HG03460 (cell line): Measurements from ENCODE around the gene CTNNBL1.
"Not testable (repeated sequence)": the region's sequence is repeated elsewhere in the genome, so short reads cannot be mapped to it uniquely, and the experiment has no call there.

Experiments
- ATAC-seq: cut with Tn5 transposase; IDR thresholded peaks from one replicate; pipeline ENCODE4 v1.9.1; 2021; ENCODE audit not compliant: unreplicated experiment

Gene CTNNBL1

DNA sequence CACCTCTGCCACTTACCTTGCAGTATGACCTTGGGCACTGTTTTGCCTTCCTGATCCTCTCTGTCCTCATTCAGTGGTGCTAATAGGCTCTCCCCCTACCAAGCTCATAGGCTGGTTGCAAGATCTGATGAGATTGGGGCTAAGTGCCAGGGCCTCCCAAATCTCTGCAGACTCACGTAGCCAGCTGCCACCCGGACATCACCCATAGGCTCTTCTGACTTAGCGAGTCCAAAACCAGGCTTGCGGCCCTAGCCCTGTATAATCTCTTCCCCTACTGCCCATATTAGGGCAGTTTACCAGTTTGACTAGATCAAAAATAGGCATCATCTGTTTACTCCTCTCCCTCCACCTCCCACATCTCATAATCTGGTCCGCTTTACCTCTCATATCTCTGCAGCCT, 154.9 kb downstream of the CTNNBL1 start:
- no peak for ATAC-seq

DNA sequence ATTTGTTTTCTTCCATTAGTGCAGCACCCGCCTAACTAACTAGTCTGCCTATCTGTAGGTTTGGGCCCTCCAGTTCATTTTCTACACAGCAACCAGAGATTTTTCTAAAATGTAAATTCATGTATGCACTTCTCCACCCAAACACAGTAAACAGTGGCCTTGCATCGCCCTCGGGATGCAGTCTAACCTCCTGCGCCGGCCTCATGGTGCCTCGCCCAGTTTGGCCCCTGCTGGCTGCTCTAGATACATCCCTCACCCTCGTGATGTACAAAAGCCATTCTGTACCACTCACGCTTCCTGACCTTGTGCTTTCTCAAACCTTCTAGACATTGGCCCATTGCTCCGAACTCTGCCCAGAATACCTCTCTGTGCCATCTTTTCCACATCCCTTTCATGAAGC, 155.3 kb downstream of the CTNNBL1 start:
- no peak for ATAC-seq

DNA sequence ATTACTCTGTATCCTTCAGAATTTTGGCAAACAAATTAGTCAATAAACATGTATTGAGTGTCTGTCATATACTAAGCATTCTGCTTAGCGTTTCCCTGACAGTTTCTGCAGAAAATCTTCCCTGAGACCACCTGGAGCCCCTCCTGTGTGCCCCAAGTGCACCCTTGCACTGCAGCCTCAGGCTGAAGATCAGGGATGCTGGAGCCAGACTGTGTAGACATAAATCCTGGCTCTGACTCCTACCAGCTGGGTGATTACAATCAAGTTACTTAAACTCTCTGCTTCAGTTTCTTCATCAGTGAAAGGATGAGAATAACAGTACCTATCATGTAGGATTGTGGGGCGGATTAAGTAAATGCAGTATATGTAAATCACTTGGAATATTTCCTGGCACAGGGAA, 155.7 kb downstream of the CTNNBL1 start:
- no peak for ATAC-seq

DNA sequence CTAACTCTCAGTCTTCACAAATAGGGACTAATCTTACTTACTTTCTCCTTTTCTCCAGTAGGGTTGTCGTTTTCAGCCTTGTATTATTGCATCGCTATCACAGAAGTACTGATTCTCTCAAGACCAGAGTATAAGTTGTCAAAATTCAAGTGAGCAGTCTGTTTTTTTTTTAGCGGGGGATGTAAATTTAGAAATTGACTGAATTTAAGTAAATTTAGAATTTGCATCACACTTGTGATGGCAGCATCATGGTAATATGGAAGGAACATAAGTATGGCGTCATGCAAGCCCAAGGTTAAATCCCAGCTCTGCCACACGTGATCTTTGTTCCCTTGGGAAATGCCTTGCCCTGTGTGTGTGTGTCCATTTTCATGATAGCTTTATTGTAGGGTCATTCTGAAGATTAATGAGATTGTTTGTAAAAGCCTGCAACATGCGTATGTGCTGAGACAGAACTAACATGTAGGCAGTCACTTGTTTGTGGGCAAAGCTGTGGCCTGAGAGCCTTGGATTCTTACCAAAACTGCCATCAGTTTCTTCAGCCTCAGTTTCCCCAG, 156.3 kb downstream of the CTNNBL1 start:
- ATAC-seq: no peak

GRCh38 chr20:37850724-37851355, 157.0 kb downstream of the CTNNBL1 start:
- ATAC-seq: no peak

- ATAC-seq: no peak
These were observed 158.8 kb downstream of the CTNNBL1 start for GRCh38 chr20:37852666-37853065.

DNA sequence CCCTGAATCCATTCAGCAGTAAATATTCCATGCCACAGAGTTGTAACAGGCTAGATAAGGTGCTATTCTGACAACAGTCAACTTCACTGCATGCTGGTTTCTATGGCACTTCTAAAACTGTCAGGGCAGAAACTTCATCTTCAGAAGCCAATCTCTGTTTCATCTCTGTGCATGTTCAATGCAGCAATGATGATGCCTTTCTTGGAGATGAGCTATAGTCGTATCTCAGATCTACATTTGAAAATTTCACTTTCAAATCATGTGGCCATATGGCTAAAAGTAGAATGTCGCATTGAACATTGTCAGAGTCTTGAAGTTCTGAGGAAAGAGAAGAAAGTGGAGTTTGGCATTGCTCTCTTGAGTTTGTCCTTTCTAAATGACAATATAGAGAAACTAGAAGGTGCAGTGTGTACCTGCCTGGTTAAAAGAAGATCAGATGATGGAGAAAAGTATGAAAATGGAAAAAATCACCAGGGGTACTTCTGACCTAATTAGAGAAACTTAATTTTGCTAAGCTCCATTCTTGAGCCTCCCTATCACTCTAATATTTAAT, 160.1 kb downstream of the CTNNBL1 start:
- no peak for ATAC-seq

DNA sequence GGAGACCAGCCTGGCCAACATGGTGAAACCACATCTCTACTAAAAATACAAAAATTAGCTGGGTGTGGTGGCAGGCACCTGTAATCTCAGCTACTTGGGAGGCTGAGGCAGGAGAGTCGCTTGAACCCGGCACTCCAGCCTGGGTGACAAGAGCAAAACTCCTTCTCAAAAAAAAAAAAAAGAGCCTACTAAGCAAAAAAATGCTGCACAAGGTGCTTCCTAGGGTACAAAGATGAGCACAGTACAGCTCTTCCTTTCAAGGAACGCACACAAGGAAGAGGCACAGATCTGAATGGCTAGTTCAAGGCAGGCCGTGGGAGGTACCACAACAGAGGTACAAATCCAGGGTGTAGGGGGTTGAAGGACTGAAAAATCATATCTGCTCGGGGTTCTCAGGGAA, 162.2 kb downstream of the CTNNBL1 start:
- not testable (repeated sequence) for ATAC-seq

DNA sequence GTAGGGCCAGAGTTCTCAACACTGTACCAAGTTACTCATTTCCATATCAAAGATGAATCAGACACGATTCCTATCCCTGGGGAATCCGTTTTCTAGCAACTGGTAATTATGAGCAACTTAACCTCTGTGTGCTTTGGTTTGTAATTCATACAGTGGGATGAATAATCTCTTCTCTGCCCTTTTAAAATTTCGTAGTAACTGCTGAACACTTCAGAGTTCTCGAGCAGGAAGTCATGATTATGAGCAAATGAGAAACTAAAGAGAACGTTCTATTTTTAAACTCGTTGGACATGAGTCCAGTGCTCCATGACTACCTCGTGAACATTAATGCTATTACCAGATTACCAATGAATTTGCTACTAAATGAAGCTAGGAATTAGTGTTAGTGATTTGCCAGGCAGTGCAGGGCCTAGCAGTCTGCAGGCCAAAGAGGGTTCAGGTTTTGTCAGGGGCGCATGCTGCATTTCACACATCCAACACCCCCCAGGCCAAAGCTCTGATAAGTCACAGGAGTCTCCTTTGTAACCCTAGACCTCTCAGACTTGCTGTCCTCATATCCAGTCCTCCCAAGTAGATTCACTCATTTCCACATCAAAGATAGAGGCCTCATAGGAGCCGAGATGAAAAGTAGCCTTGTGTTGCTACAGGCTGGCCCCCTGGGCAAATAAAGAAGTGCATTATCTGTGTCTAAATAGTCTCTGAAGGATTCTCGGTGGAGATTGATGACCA, 163.3 kb downstream of the CTNNBL1 start:
- ATAC-seq: no peak

- no peak for ATAC-seq
These were observed 165.8 kb downstream of the CTNNBL1 start for GRCh38 chr20:37859406-37860171.

DNA sequence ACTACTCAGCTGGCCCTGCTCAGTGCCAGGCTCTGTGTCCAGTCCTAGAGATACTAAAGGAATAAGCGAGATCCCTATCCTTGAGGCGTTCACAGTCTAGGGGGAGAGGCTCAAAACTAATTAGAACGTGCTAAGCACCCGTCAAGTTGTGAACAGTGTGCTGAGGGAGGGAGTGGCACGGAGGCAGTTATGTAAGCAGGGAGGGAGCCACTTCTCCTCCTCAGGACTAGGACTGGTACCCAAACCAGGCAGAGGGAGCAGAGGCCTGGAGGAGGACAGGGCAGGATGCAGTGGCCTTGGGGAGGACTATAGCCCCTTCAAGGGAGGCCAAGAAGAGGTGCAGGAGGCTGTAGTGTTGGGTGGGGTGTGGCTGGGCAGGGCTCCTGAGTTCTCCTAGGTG, 169.5 kb downstream of the CTNNBL1 start:
- no peak for ATAC-seq

DNA sequence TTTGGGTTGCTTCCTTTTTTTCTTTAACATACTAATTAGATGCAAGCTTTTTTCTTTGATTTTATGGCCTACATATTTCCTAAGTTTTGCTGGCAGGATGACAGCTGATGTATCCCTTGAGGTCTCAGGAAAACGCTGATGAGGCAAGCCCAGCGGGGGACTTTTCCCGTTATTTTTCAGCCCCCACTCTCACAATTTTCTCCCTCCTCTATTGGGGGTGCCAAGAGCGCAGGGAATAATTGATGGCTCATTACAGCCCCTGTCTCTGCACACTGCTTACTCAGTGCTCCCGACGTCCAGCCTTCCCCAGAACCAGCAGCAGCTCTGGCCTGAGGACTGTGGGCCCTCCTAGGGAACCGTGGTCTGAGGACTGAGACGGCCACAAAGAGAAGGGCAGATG, 170.5 kb downstream of the CTNNBL1 start:
- no peak for ATAC-seq

DNA sequence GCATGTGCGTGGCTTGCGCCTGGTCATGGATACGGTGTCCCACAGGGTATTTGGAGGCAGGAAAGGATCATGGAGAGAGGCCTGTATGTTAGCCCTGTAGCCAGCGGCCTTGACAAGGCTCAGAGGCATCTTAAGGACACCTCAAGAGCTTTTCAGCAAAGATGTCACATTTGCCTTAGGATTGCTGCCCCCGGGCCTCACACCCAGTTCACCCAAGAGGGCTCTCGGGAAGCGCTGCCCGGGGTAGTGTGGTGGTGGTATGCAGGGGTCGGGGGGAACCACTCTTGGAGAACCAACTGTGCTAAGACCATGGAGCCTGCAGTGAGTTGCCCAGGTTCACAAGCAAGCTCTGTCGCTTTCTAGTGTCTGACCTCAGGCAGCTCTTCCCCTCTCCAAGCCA, 172.2 kb downstream of the CTNNBL1 start:
- ATAC-seq: no peak

- ATAC-seq: no peak
These were observed 173.7 kb downstream of the CTNNBL1 start for GRCh38 chr20:37867289-37868195.

GRCh38 chr20:37868851-37869333, 175.1 kb downstream of the CTNNBL1 start:
- ATAC-seq: no peak

- no peak for ATAC-seq
These were observed 175.6 kb downstream of the CTNNBL1 start for GRCh38 chr20:37869334-37869861.

DNA sequence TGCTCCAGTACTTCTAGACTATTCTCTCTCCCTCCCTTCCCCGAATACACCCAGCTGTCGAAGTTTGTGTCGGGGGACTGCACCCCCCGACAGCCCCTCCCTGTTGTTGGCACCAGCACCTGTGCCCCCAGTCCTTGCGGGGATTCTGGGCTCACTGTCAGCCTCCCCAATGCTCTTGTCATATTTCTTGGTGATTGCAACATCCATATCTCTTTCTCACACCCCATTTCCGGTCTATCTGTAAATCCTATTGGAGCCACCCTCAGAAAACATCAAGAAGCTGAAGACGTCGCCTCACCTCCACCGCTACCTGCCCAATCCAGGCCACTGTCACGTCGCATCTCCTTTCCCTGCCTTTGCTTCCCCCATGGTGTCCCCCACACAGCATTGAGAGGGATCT, 176.5 kb downstream of the CTNNBL1 start:
- no peak for ATAC-seq

DNA sequence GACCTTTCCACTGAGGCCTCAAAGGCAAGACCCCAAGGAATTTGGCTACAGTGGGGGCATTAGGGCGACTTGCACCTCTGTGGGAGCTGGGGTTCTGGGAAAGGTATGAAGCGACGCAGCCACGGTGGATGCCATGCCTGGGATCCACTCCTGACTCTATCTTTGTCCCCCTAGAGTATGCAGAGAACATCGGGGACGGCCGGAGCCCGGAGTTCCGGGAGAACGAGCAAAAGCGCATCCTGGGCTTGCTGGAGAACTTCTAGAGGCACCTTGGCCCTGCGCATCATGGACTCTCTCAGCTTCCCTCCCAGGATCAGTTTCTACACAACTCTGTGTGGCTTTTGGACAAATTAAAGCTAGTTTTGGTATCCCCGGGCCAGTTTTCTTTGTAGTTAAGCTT, 177.9 kb downstream of the CTNNBL1 start:
- ATAC-seq: no peak

DNA sequence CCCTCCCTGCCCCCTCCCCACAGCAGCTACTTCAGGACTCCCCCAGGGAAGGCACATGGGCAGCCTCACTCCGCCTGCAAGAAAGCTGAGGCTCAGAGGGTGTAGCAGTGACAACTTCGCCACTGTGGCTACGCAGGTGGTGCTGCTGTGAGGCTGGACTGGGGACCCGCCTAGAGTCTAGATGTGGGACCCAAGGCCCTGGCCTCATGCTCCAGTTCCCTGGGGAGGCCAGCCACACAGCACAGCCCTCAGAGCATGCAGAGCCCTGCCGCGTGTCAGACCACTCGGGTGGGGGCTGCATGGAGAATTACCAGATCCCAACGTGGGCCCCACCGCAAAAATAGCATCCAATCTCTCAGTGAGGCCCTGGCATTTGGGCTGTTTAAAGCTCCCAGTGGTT, 178.3 kb downstream of the CTNNBL1 start:
- ATAC-seq: no peak

DNA sequence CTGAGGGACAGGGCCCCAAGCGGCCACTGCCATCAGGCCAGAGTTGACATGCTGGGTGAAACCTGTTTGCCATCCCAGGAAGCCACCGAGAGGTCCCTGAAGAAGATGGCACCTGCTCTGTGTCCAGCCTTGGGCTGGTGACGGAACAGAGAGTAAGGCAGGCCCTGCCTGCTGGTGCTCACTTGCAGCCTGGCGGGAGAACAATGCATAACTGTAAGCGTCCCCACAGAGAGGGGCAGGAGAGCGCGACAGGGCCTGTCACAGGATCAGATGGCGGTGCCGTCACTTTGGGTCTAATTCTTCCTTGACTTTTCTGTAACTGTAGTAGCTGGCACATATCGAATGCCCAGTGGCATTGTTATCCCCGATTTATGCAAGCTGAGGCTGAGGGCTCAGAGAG, 180.1 kb downstream of the CTNNBL1 start:
- no peak for ATAC-seq
